K562 (cell line): Measurements from ENCODE around the gene SLC9C2. TPM values are rescaled to one million over a fixed set of nuclear protein-coding genes. Genes with fewer than 3 reads are reported as not detected.
A peak's percentile ranks its signal among the peaks of the same experiment; 100 is the strongest.

Source experiments
- ASH1L ChIP-seq: fragments of 450-650 bp; IDR thresholded peaks from 2 replicates; pipeline ENCODE4 v1.6.1; 2018; ENCODE audit warnings: borderline replicate concordance, mild to moderate bottlenecking, low read depth; ENCODE audit not compliant: partially characterized antibody
- CAMTA2 ChIP-seq: fragments of 250-450 bp; sonication (Bioruptor Pico); conservative IDR thresholded peaks from 2 replicates; pipeline ENCODE4 v1.5.1; 2022
- CCNT2 ChIP-seq: IDR thresholded peaks from 2 replicates; pipeline ENCODE4 v1.6.1; 2011; ENCODE audit warnings: borderline replicate concordance, low read depth, mild to moderate bottlenecking, moderate library complexity, mixed read lengths, low read length; ENCODE audit not compliant: insufficient read length; ENCODE audit errors: extremely low read depth
- CEBPG ChIP-seq, 3 experiments: fragments of 200-800 bp in 1 of 3; sonication (Bioruptor generic) in 1 of 3; sonication (generic) in 1 of 3; formaldehyde crosslinking in 1 of 3; IDR thresholded peaks in 2 of 3; conservative IDR thresholded peaks in 1 of 3; 2 replicates each; pipeline versions ENCODE4 v1.6.1 to v1.8.0; 2016 to 2022; ENCODE audit warnings: missing compliant biosample characterization in 2 of 3, missing genetic modification characterization in 2 of 3, mild to moderate bottlenecking in 1 of 3, missing genetic modification reagents in 1 of 3
- CHD1 ChIP-seq: fragments of 200-600 bp; sonication (generic); IDR thresholded peaks from one replicate; pipeline ENCODE4 v1.6.1; 2012; ENCODE audit warnings: mild to moderate bottlenecking, moderate library complexity, low read length, inconsistent platforms
- DPF2 ChIP-seq: fragments of 450-650 bp; IDR thresholded peaks from 2 replicates; pipeline ENCODE4 v1.6.1; 2016
- E2F6 ChIP-seq, 2 experiments: IDR thresholded peaks; 2 replicates each; pipeline ENCODE4 v1.6.1; 2011; ENCODE audit warnings: borderline replicate concordance in 1 of 2, control low read depth in 1 of 2, low read depth in 1 of 2, low read length in 1 of 2, mild to moderate bottlenecking in 1 of 2, mixed read lengths in 1 of 2, moderate library complexity in 1 of 2; ENCODE audit not compliant: insufficient read depth in 1 of 2, insufficient read length in 1 of 2, poor library complexity in 1 of 2, severe bottlenecking in 1 of 2; ENCODE audit errors: extremely low read depth in 1 of 2
- EP400 ChIP-seq: fragments of 450-650 bp; IDR thresholded peaks from 2 replicates; pipeline ENCODE4 v1.6.1; 2017; ENCODE audit warnings: antibody characterized with exemption, mild to moderate bottlenecking, moderate library complexity
- HMGN3 ChIP-seq: IDR thresholded peaks from 2 replicates; pipeline ENCODE4 v1.6.1; 2011; ENCODE audit warnings: borderline replicate concordance, low read depth, mild to moderate bottlenecking, mixed read lengths, low read length; ENCODE audit not compliant: insufficient read length; ENCODE audit errors: extremely low read depth
- KDM5B ChIP-seq: fragments of 200-600 bp; sonication (generic); IDR thresholded peaks from 2 replicates; pipeline ENCODE4 v1.6.1; 2012; ENCODE audit warnings: low read depth, mild to moderate bottlenecking, moderate library complexity, low read length, control low read depth, inconsistent platforms; ENCODE audit not compliant: insufficient replicate concordance
- MNT ChIP-seq, 2 experiments: fragments of 450-650 bp; conservative IDR thresholded peaks; 2 replicates each; pipeline ENCODE4 v1.6.1; 2017; ENCODE audit warnings: mild to moderate bottlenecking in 2 of 2, moderate library complexity in 2 of 2
- NR2C1 ChIP-seq, 2 experiments: fragments of 450-650 bp; IDR thresholded peaks; 2 replicates each; pipeline ENCODE4 v1.6.1; 2017; ENCODE audit warnings: mild to moderate bottlenecking in 2 of 2, antibody characterized with exemption in 1 of 2, inconsistent platforms in 1 of 2, missing compliant biosample characterization in 1 of 2, missing genetic modification characterization in 1 of 2
- NR2F6 ChIP-seq: fragments of 450-650 bp; formaldehyde crosslinking; IDR thresholded peaks from 2 replicates; pipeline ENCODE4 v1.4.0; 2020; ENCODE audit warnings: mild to moderate bottlenecking
- OTX1 ChIP-seq: fragments of 450-650 bp; formaldehyde crosslinking; IDR thresholded peaks from 2 replicates; pipeline ENCODE4 v1.4.0; 2022; ENCODE audit warnings: mild to moderate bottlenecking
- PHF20 ChIP-seq: fragments of 450-650 bp; IDR thresholded peaks from 2 replicates; pipeline ENCODE4 v1.6.1; 2018; ENCODE audit not compliant: partially characterized antibody
- SMARCE1 ChIP-seq: fragments of 450-650 bp; IDR thresholded peaks from 2 replicates; pipeline ENCODE4 v1.7.1; 2016; ENCODE audit warnings: mild to moderate bottlenecking
- SOX6 ChIP-seq: fragments of 450-650 bp; IDR thresholded peaks from 2 replicates; pipeline ENCODE4 v1.6.1; 2014; ENCODE audit warnings: mild to moderate bottlenecking
- TARDBP ChIP-seq: fragments of 450-650 bp; IDR thresholded peaks from 2 replicates; pipeline ENCODE4 v1.6.1; 2016
- TGIF2 ChIP-seq: sonication (generic); formaldehyde crosslinking; IDR thresholded peaks from 2 replicates; pipeline ENCODE4 v1.8.1; 2022; ENCODE audit warnings: mild to moderate bottlenecking, missing genetic modification reagents, moderate library complexity
- ZC3H8 ChIP-seq: fragments of 450-650 bp; IDR thresholded peaks from 2 replicates; pipeline ENCODE4 v1.6.1; 2017
- ZNF197 ChIP-seq: fragments of 200-800 bp; sonication (Bioruptor generic); IDR thresholded peaks from 2 replicates; pipeline ENCODE4 v1.6.1; 2016; ENCODE audit warnings: low read depth, missing genetic modification characterization, missing compliant biosample characterization
- ZNF408 ChIP-seq: fragments of 250-450 bp; sonication (Bioruptor Pico); IDR thresholded peaks from 2 replicates; pipeline ENCODE4 v1.4.0; 2020; ENCODE audit warnings: low read depth, mild to moderate bottlenecking, moderate library complexity
- ZNF41 ChIP-seq: fragments of 250-450 bp; sonication (Bioruptor Pico); conservative IDR thresholded peaks from 2 replicates; pipeline ENCODE4 v1.4.0; 2020; ENCODE audit warnings: mild to moderate bottlenecking
- ZSCAN32 ChIP-seq: fragments of 450-650 bp; formaldehyde crosslinking; IDR thresholded peaks from 2 replicates; pipeline ENCODE4 v1.4.0; 2020; ENCODE audit warnings: mild to moderate bottlenecking, moderate library complexity
- polyA plus RNA-seq, 8 experiments: library from polyadenylated mRNA; depleted of rRNA in 4 of 8; stranded (reverse) in 5 of 8; unstranded in 3 of 8; fragments of >200 nt; fragmentation: Nextera tagmentation in 2 of 8; fragmentation: Illumina TruSeq in 1 of 8; extraction: Ambion mirVana in 2 of 8; extraction: Trizol in 1 of 8; gene quantifications; 2 replicates each; pipeline versions ENCODE4 v1.2.1 to v1.2.3, GENCODE V29; 2011 to 2014; ENCODE audit warnings: inconsistent platforms in 1 of 8, missing spikeins in 1 of 8
- total RNA-seq, 7 experiments: library from RNA; depleted of rRNA in 6 of 7; stranded (reverse); fragments of >200 nt in 6 of 7; fragmentation: Illumina TruSeq in 2 of 7; extraction: Trizol in 2 of 7; gene quantifications; 2 replicates each; pipeline versions ENCODE4 v1.2.1 to v1.2.3, GENCODE V29; 2011 to 2021; ENCODE audit warnings: low replicate concordance in 1 of 7
- TF ChIP-seq, protein P1 (sequence below): fragments of 200-800 bp; sonication (Bioruptor generic); IDR thresholded peaks from 2 replicates; pipeline ENCODE4 v1.6.1; 2017; ENCODE audit warnings: missing genetic modification characterization, missing compliant biosample characterization

The SLC9C2 gene
- total and polyA plus RNA-seq, 9 of the 15 experiments (the other 6 are each of a cell fraction or from before 2014, with no cell fraction given) = 0.11 to 0.22 (median 0.15) TPM; not detected in 5

- TF ChIP-seq MNT (conservative IDR thresholded peaks at IDR 0.05) (peak; percentile 75 to 84), ZNF408 (CRISPR knock-in tag) (no peak), EP400 (peak; percentile 47; the same call in 1 of the 2 replicates), CAMTA2 (CRISPR knock-in tag) (no peak), DPF2 (peak; percentile 46; the same call in 1 of the 2 replicates), ZSCAN32 (CRISPR knock-in tag) (no peak), CEBPG (CRISPR knock-in tag; IDR thresholded peaks at IDR 0.05) (no peak), CEBPG (tag; conservative IDR thresholded peaks at IDR 0.05 in 1 of 2, IDR thresholded peaks at IDR 0.05 in 1 of 2) (peak; percentile 32 to 57; a peak in 2 of 4 replicates), ZNF41 (CRISPR knock-in tag) (no peak), CCNT2 (peak; percentile 5), SOX6 (peak; percentile 27; the same call in 1 of the 2 replicates), NR2C1 (IDR thresholded peaks at IDR 0.05) (no peak), NR2C1 (tag; IDR thresholded peaks at IDR 0.05) (no peak), SMARCE1 (peak; percentile 30; the same call in 1 of the 2 replicates), ZNF197 (CRISPR knock-in tag) (no peak), OTX1 (CRISPR knock-in tag) (no peak), HMGN3 (no peak), ZC3H8 (0 out of 2 replicates have a peak, but pooled peaks have one; percentile 29), TGIF2 (CRISPR knock-in tag) (no peak), TARDBP (no peak), CHD1 (no peak), NR2F6 (CRISPR knock-in tag) (no peak), E2F6 (IDR thresholded peaks at IDR 0.05; ENCODE audit: borderline replicate concordance in 1 of 2, extremely low read depth in 1 of 2, insufficient read depth in 1 of 2, insufficient read length in 1 of 2, low read depth in 1 of 2, low read length in 1 of 2, poor library complexity in 1 of 2, severe bottlenecking in 1 of 2) (peak; percentile 49 to 77), KDM5B (no peak), ASH1L (peak; percentile 28), PHF20 (no peak)
- TF ChIP-seq, protein P1, sequence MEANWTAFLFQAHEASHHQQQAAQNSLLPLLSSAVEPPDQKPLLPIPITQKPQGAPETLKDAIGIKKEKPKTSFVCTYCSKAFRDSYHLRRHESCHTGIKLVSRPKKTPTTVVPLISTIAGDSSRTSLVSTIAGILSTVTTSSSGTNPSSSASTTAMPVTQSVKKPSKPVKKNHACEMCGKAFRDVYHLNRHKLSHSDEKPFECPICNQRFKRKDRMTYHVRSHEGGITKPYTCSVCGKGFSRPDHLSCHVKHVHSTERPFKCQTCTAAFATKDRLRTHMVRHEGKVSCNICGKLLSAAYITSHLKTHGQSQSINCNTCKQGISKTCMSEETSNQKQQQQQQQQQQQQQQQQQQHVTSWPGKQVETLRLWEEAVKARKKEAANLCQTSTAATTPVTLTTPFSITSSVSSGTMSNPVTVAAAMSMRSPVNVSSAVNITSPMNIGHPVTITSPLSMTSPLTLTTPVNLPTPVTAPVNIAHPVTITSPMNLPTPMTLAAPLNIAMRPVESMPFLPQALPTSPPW (CRISPR knock-in tag) = no peak
Observed at GRCh38 chr1:173478094-173478674, 124.7 kb downstream of the SLC9C2 start (continued).
